DOHH2 (cell line): ENCODE measurements around the gene RRAS.
A peak's percentile ranks its signal among the peaks of the same experiment; 100 is the strongest.

ENCODE experiments used
- H3F3A ChIP-seq: fragments of 200-600 bp; sonication (generic), shearing (Covaris generic); 2 replicates; pipeline ENCODE4 v1.6.0; 2016; ENCODE audit warnings: antibody characterized with exemption, mild to moderate bottlenecking; ENCODE audit not compliant: control insufficient read depth, insufficient read depth
- H3K27ac ChIP-seq: fragments of 200-600 bp; sonication (generic); 2 replicates; pipeline ENCODE4 v1.5.1; 2014; ENCODE audit warnings: low read depth, mild to moderate bottlenecking, low read length, moderate library complexity
- H3K27me3 ChIP-seq: fragments of 200-600 bp; sonication (generic); 2 replicates; pipeline ENCODE4 v1.6.1; 2014; ENCODE audit warnings: mild to moderate bottlenecking, low read length, mixed read lengths; ENCODE audit not compliant: control insufficient read depth
- H3K36me3 ChIP-seq: fragments of 200-600 bp; sonication (generic); 2 replicates; pipeline ENCODE4 v1.6.1; 2014; ENCODE audit warnings: mild to moderate bottlenecking, low read length, moderate library complexity, mixed read lengths; ENCODE audit not compliant: control insufficient read depth
- H3K4me1 ChIP-seq: fragments of 200-600 bp; sonication (generic); 2 replicates; pipeline ENCODE4 v1.6.1; 2014; ENCODE audit warnings: mild to moderate bottlenecking, low read length, mixed read lengths; ENCODE audit not compliant: control insufficient read depth
- H3K4me2 ChIP-seq: fragments of 200-600 bp; sonication (generic); 2 replicates; pipeline ENCODE4 v1.6.0; 2014; ENCODE audit warnings: mild to moderate bottlenecking, low read length, moderate library complexity
- H3K4me3 ChIP-seq: fragments of 200-600 bp; sonication (generic); 2 replicates; pipeline ENCODE4 v1.5.1; 2014; ENCODE audit warnings: mild to moderate bottlenecking, low read length, mixed read lengths
- H3K79me2 ChIP-seq: fragments of 200-600 bp; sonication (generic); 2 replicates; pipeline ENCODE4 v1.6.1; 2014; ENCODE audit warnings: mild to moderate bottlenecking, low read length, mixed read lengths; ENCODE audit not compliant: control insufficient read depth
- H3K9me2 ChIP-seq: fragments of 200-600 bp; sonication (generic); replicated peaks from 2 replicates; pipeline ENCODE4 v1.6.1; 2014; ENCODE audit warnings: mild to moderate bottlenecking, low read length, mixed read lengths; ENCODE audit not compliant: control insufficient read depth
- H3K9me3 ChIP-seq: fragments of 200-600 bp; sonication (generic); 2 replicates; pipeline ENCODE4 v1.6.1; 2014; ENCODE audit warnings: antibody characterized with exemption, low read length, mixed read lengths; ENCODE audit not compliant: control insufficient read depth, insufficient read depth
- H4K20me1 ChIP-seq: fragments of 200-600 bp; sonication (generic); 2 replicates; pipeline ENCODE4 v1.6.0; 2014; ENCODE audit warnings: low read depth, mild to moderate bottlenecking, antibody characterized with exemption, low read length, moderate library complexity; ENCODE audit not compliant: control insufficient read depth, insufficient read depth
- CTCF ChIP-seq: fragments of 200-600 bp; sonication (generic); IDR thresholded peaks from one replicate; pipeline ENCODE4 v1.5.1; 2014; ENCODE audit warnings: antibody characterized with exemption, mild to moderate bottlenecking, low read depth, low read length; ENCODE audit not compliant: poor library complexity, severe bottlenecking
- EZH2phosphoT487 ChIP-seq: fragments of 200-600 bp; sonication (generic); IDR thresholded peaks from 2 replicates; pipeline ENCODE4 v1.6.1; 2017; ENCODE audit warnings: borderline replicate concordance, mild to moderate bottlenecking, antibody characterized with exemption, low read length, moderate library complexity, mixed read lengths

The RRAS gene

GRCh38 chr19:49679771-49680413, 39.9 kb upstream of the RRAS start:
- Histone ChIP-seq H3F3A (peaks cover 21% of the 10 kb centered on the region), H3K27me3 (no peaks in the 10 kb centered on the region), H3K9me3 (no peaks in the 10 kb centered on the region), H3K36me3 (peaks cover 71% of the 10 kb centered on the region), H3K27ac (peak overlapping the region; percentile 20), H3K79me2 (peaks cover 64% of the 10 kb centered on the region), H3K4me2 (peak overlapping the region; percentile 99), H3K4me1 (peaks cover 39% of the 10 kb centered on the region), H3K4me3 (peak overlapping the region; percentile 95), H3K9me2 (no peaks in the 10 kb centered on the region), H4K20me1 (peaks cover 26% of the 10 kb centered on the region)
- TF ChIP-seq EZH2phosphoT487, result no peak
- no peak for TF ChIP-seq CTCF

- Histone ChIP-seq H3K79me2 (peaks cover 58% of the 10 kb centered on the region), H3K4me1 (peaks cover 46% of the 10 kb centered on the region), H3K9me2 (no peaks in the 10 kb centered on the region), H4K20me1 (peaks cover 23% of the 10 kb centered on the region), H3K36me3 (peaks cover 65% of the 10 kb centered on the region), H3K9me3 (no peaks in the 10 kb centered on the region), H3K4me2 (peak overlapping the region; percentile 99), H3K27me3 (no peaks in the 10 kb centered on the region), H3K4me3 (peak overlapping the region; percentile 95), H3F3A (peaks cover 27% of the 10 kb centered on the region), H3K27ac (peak overlapping the region; percentile 84; the same call in 1 of the 2 replicates)
- TF ChIP-seq CTCF, result no peak
- no peak for TF ChIP-seq EZH2phosphoT487
These were observed 39.2 kb upstream of the RRAS start for GRCh38 chr19:49678985-49679770.

- Histone ChIP-seq H3K9me2 (no peaks in the 10 kb centered on the region), H3K9me3 (no peaks in the 10 kb centered on the region), H3K36me3 (peaks cover 61% of the 10 kb centered on the region), H3K27ac (peak overlapping the region; percentile 84), H3K79me2 (peaks cover 55% of the 10 kb centered on the region), H3K4me2 (peak overlapping the region; percentile 99), H3K27me3 (no peaks in the 10 kb centered on the region), H3F3A (peaks cover 36% of the 10 kb centered on the region), H4K20me1 (peaks cover 23% of the 10 kb centered on the region), H3K4me1 (peaks cover 57% of the 10 kb centered on the region), H3K4me3 (peak overlapping the region; percentile 95)
- TF ChIP-seq EZH2phosphoT487 (no peak), CTCF (peak; percentile 86)
These were observed 38.1 kb upstream of the RRAS start for GRCh38 chr19:49677901-49678674.
